HG02571 (cell line): Measurements from ENCODE around the gene TNRC6A.

Source experiments
- ATAC-seq: cut with Tn5 transposase; IDR thresholded peaks from one replicate; pipeline ENCODE4 v1.9.1; 2021; ENCODE audit warnings: mild to moderate bottlenecking, moderate library complexity; ENCODE audit not compliant: unreplicated experiment

Gene TNRC6A

DNA sequence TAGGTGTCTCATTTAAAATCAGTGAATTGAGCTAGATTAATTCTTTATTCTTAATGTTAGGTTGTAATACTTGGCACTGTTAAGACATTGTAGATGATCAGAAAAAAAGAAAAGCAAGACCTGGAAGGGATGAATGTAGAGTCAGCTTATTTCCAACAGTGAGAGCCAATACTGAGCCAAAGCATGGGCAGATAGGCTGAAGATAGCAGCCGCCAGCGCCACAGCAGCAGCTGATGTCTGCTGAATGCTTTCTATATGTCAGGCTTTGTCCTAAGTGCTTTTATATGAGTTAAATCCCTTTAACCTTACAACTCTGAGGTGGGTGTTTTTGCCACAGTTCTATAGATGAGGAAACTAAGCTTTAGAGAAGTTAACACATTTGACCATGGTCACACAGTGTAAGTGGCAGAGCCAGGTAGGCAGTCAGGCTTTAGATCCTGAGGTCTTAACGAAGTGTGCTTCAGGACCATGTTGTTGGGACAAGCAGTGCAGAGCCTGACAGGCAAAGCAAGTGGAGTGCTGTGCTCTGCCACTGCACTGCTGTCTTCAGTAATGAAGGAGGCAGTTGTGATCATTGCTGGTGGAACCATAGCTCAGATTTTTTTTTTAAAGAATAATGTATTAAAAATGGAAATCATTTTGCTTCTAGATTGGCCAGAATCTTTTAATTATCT lies 25.9 kb downstream of the TNRC6A start:
- ATAC-seq, result no peak

DNA sequence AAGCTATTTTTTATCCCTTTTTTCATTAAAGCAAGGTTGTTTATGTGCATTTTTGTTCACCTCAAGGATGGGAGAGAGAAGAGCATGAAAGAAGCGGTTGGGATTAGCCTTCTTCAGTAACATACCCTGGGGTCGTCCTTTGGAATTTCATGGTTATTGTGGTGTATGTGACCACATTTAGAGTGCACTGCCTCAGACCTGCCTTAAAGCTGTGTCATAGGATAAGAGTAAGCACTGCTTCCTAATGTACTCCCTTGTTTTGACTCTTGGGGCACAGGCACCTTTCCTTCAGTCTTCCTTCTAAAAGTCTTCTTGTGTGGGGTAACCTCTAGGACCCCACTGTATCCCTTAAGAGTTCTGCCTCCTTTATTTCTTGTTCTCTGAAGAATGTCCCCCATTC lies 28.9 kb downstream of the TNRC6A start:
- ATAC-seq, result no peak

DNA sequence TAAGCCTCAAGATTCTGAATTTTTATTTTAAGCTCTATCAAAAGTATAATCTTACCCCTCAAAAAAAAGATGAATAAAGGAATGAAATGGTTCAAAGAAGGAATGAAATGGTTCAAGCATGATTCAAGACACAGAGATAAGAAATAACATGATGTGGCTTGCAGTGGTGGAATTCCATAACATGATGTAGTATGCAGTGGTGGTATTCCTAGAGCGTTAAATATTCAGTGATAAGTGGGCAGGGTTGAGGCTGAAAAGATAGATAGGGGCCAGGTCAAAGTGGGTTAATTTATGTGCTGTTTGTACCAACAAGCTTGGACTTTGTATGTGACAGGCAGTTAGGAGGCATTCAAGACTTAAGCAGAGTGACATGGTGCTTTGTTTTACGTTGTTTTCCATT lies 29.6 kb downstream of the TNRC6A start:
- no peak for ATAC-seq

DNA sequence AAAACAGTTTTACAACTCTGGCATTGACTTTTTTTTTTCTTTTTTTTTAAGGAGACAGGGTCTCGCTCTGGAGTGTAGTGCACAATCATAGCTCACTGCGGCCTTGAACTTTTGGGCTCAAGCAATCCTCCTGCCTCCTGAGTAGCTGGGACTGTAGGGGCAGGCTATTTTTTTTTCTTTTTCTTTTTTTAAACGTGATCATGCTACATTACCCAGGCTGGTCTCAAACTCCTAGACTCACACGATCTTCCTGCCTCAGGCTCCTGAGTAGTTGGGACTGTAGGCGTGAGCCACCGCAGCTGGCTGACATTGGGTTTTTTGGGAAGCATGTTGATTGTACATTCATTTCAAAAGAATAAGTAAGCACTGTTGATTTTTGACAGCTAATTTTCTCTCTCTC lies 32.1 kb downstream of the TNRC6A start:
- no peak for ATAC-seq

DNA sequence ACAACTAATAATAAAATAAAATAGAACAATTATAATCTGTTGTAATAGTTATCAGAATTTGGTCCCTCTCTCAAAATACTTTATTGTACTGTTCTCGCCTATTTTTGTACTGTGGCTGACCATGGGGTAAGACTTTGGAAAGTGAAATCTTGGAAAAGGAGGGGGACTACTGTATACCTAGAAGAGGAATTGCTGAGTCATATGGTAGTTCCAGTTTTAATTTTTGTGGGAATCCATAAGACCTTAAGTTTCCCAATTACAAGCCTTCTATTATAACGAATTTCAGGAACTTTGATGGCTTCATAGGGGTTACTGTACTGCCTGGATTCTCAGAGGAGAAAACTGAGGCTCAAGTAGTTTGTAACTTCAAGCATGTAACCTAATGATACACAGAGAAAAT lies 35.5 kb downstream of the TNRC6A start:
- ATAC-seq, result no peak

DNA sequence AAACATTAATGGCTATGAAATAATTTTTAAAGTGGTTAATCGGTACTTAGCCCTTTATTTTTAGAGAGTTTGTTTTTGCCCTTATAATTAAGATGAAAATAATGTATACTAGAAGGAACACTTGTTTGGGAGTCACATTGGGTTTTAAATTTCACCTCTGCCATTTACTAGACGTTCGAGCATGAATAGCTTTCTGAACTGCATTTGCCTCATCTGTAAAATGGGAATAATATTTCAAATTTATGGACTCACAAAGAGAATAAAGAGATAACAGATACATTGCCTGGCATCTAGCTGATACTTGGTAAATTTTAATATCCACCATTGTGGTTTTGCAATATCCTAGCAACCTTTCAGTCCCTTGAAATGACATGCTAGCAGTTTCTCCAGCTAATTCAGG lies 36.6 kb downstream of the TNRC6A start:
- no peak for ATAC-seq

DNA sequence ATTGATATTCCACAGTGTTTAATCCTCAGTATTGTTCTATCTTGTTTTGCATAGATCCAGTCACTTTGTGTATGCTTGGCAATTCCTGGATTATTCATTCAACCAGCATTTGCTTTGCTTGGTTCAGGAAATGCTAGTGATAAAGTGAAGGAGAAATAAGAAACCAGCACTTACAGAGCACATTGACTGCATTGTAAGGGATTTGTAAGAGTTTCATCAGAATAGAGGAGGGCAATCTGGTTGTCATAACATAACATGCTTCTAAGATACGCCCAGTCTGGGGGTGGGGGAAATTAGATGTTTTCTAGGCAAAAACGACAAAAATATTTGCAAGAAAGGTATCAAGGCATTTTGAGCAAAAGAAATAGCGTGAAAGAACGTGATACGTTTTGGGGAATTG lies 40.4 kb downstream of the TNRC6A start:
- ATAC-seq, result no peak

DNA sequence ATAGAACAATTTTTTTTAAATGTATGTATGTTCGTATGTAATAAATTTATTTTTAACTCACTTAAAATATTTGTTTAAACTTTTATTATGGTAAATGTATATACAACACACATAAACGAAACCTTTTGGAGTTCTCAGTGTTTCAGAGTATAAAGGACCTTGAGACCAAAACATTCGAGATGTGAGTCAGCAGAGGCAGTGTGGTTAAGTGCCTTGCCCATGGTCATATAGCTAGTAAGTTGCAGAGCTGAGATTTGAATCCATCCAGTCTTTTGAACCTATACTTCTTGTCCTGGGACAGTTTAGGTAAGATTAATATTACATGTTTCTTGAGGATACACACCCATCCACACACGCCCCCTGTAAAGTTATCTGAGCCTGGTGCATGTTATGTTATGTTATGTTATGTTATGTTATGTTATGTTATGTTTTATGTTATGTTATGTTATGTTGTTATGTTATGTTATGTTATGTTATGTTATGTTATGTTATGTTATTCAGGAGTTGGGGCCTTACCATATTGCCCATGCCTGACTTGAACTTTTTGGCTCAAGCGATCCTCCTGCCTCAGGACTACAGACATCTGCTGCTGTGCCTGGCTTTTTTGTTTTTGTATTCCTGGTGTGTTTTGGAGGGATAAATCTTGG lies 41.8 kb downstream of the TNRC6A start:
- ATAC-seq, result no peak

DNA sequence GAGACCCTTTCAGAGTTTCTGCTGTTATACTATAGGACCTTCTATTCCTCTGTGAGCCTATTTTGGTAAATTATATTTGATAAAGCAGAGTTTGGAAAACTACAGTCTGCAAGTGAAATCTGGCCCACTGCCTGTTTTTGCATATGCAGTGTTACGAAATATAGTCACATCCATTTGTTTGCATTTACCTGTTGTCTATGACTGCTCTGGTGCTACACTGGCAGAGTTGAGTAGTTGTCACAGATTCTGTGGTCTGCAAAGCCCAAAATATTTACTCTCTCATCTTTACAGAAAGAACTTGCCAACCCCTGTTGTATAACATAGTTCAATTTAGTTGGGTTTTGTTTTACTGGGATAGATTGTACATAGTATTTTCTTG lies 42.3 kb downstream of the TNRC6A start:
- no peak for ATAC-seq

DNA sequence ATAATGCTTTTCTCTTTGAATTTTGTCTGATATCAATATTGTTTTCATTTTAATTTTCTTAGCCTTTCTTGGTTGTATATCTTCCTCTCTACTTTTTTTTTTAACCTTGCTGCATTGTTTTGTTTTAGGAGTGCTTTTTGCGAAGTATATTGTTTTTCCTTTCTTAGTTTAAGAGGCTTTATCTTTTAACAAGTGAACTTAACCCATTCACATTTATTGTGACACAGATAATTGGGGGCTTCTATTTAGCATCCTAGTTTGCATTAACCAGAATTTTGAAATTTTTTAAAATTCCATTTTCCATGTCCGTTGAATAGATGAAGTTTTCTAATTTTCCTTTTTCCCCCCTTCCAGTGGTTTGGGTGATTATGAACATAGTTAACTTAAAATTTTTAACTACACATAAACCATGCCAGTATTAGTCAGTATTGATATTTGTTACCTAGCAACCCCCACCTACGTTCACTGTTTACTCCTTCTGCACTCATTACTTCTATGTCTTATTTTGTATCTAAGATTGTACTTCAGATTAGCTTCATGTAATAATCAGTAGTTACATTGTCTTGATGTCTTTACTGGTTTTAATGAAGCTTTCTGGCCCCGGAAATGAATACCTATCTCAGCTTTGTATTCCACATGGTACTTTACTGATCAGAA lies 44.4 kb downstream of the TNRC6A start:
- ATAC-seq, result no peak

DNA sequence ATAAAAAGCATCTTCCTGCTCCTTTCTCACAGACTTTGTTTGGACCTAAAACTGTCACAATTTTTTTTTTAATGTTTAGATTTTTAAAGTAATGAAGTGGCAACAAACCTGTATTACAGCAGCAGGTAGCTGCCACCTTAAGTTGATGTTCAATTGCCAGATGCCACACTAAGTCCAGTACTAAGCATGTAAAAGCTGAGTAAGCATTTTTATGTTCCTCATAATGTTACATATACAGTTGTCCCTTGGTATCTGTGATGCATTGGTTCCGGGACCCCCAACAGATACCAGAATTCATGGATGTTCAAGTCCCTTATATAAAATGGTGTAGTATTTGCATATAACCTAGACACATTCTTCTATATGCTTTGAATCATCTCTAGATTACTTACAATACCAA lies 45.1 kb downstream of the TNRC6A start:
- no peak for ATAC-seq

DNA sequence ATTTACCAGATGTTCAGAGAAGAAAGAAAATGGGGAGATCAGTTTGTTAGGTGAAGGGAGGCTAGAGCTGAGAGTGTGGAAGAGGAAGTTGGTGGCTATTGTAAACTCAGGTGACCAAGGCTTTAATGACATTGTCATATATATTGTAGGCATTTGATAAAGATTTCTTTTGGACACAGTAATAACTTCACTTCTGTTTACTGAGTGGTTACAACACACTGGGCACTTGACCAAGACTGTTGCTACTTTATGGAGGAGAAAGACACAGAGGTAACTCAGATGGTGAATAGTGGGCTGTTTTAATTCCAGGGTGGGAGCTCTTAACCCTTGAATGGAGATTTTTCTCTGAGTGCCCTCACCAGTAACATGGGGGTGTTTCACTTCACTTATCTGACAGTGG lies 46.0 kb downstream of the TNRC6A start:
- ATAC-seq, result no peak

DNA sequence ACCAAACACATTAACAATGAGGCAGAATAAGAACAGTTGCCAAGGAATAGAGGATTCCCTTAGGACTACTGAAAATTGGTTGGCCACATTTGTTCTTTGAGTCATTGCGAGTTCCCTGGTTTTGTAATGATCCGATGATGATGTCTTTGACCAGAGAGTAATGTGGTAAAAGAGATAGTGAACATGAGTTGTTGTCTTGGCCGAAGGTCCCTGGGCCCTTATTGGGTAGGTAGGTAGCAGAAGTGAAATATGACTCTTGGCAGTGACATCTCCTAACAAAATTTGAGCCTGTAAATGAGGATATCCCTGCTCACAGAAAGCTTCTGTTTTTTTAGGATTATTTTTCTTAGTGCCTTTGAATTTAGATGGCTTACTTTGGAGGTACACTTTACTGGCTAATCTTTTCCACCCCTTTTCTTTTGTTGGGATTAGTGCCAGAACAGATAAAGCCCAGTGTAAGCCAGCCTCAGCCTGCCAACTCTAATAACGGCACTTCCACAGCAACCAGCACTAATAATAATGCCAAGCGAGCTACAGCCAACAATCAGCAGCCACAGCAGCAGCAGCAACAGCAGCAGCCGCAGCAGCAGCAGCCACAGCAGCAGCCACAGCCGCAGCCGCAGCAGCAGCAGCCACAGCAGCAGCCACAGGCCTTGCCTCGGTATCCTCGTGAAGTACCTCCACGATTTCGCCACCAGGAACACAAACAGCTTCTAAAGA lies 47.2 kb downstream of the TNRC6A start:
- no peak for ATAC-seq

DNA sequence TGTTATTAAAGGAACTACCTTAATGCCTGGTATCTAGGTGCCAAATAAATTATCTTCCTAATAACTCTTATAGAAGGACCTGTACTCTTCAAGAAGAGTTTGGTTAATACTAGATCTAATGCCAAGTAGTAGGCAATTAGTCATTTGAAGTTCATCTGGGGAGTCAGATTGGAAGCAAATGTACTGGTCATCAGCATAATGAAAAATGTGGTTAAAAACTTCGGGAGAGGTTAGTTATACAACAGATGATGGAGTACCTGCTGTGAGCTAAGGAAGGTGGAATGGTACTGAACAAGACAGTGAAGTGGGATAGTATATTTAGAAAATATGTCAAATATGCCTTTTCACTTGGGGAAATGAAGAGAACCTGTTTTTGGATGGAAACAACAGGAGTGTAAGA lies 49.2 kb downstream of the TNRC6A start:
- no peak for ATAC-seq

DNA sequence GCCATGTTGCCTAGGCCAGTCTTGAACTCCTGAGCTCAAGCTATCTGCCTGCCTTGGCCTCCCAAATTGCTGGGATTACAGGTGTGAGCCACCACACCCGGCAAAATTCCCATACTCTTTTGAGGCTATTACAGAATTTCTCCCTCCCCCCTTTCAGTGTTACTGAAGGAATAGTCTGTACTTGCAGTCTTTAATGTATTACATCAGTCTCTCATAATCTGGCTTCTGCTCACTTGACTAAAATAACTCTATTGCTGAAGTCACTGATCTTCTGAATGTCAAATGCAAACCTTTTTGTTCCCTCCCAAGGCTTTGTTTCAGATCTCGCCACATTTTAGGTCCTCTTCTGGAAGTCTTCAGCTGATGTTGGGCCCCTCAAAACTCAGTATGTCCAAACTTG lies 51.8 kb downstream of the TNRC6A start:
- ATAC-seq, result no peak

DNA sequence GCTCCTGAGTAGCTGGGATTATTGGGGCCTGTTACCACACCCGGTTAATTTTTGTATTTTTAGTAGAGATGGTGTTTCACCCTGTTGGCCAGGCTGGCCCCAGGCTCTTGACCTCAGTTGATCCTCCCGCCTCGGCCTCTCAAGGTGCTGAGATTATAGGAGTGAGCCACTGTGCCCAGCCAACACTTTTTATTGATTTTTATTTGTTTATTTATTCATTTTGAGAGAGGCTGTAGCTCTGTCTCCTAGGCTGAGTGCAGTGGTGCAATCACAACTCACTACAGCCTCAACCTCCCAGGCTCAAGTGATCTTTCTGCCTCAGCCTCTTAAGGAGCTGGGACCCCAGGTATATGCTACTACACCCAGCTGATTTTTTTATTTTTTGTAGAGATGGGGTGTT lies 54.7 kb downstream of the TNRC6A start:
- no peak for ATAC-seq

DNA sequence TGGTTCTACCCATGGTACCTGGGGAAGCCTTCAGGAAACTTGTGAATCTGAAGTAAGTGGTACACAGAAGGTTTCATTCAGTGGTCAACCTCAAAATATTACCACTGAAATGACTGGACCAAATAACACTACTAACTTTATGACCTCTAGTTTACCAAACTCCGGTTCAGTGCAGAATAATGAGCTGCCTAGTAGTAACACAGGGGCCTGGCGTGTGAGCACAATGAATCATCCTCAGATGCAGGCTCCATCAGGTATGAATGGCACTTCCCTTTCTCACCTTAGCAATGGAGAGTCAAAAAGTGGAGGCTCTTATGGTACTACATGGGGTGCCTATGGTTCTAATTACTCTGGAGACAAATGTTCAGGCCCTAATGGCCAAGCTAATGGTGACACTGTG lies 60.4 kb downstream of the TNRC6A start:
- ATAC-seq, result no peak

DNA sequence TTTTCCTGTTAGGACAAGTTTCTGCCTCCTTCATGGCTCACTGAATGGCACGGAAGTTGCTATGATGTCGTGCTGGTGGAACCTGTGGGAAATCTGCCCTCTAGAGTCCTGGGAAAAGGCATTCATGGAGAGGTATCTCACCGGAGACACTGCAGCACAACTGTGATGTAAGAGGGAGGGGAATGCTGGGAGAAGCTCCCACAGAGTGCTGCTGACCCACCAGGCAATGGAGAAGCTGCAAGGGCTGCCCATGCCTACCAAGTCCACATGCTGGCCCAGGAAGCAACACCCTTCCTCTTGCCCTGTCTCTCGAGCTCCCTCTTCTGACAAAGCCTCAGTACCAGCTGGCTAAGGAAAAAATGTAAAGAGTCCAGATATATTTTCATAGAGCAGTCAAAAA lies 71.1 kb downstream of the TNRC6A start:
- ATAC-seq, result no peak

DNA sequence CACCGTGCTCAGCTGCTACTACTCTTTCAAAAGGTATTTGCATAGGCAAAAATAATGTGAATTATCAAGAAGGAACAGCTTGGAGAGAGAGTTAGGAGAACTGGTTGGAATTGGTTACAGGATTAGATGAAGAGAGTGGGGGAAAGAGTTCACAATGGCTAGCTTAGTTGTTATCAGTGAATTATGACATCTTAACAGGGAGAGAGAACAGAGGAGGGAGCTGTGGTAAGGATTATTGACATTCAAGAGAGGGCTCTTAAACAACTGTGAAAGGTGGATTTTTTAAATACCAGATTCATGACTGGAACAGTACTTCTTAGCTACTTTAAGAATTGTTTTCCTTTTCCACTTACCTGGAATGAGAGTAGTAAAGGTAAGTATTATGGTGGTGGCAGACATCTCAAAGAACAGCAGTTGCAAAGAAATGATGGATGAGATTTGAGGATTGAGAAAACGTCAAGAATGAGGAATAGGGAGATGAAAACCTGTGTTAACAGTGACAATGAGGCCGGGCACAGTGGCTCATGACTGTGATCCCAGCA lies 72.4 kb downstream of the TNRC6A start:
- ATAC-seq, result no peak

DNA sequence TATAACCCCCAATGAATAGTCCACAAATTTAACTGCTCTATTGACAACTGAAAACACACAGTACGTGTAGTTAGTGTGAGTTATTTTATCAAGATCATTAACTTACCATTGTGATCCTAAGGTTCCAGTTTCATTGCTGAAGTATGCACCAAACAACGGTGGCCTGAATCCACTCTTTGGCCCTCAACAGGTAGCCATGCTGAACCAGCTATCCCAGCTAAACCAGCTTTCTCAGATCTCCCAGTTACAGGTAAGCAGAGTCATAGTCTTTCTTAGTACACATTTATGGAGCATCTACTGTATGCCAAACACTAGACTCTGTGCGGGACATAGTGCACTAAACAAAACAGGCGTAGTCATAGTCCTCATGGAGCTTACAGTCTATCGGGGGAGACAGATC lies 76.0 kb downstream of the TNRC6A start:
- ATAC-seq, result no peak

DNA sequence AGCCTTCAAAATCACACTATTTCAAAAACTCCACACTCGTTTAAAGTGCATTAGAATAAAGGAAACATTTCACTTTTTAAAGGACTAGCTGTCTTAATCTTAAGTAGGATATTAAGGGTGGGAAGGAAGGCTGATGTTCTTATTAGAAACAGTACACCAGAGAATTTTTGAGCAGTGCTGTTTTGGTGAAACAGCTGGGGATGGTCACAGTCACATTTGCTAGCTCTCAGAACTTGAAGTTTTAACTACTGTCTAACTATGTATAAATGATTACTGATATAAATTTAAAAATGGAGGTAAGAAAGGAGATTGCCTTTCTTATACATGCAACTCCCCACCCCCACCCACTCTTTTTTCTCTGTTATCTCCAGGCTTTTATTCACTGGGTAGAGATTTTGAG lies 77.8 kb downstream of the TNRC6A start:
- ATAC-seq, result no peak
